GM12891 (cell line): ENCODE results near the gene NEB.

Source experiments
- PAX5 ChIP-seq: IDR thresholded peaks from 2 replicates; pipeline ENCODE4 v1.6.1; 2011; ENCODE audit warnings: low read length, moderate library complexity, mild to moderate bottlenecking; ENCODE audit not compliant: insufficient read depth, severe bottlenecking
- POLR2A ChIP-seq: IDR thresholded peaks from 2 replicates; pipeline ENCODE4 v1.6.1; 2011; ENCODE audit warnings: low read depth, low read length, control low read depth
- POLR2AphosphoS5 ChIP-seq: IDR thresholded peaks from 2 replicates; pipeline ENCODE4 v1.6.1; 2011; ENCODE audit warnings: low read depth, low read length, control low read depth
- POU2F2 ChIP-seq: IDR thresholded peaks from 2 replicates; pipeline ENCODE4 v1.6.1; 2011; ENCODE audit warnings: low read depth, mild to moderate bottlenecking, control low read depth, low read length, moderate library complexity
- SPI1 ChIP-seq: IDR thresholded peaks from 2 replicates; pipeline ENCODE4 v1.6.1; 2011; ENCODE audit warnings: low read depth, low read length, control low read depth

DNA sequence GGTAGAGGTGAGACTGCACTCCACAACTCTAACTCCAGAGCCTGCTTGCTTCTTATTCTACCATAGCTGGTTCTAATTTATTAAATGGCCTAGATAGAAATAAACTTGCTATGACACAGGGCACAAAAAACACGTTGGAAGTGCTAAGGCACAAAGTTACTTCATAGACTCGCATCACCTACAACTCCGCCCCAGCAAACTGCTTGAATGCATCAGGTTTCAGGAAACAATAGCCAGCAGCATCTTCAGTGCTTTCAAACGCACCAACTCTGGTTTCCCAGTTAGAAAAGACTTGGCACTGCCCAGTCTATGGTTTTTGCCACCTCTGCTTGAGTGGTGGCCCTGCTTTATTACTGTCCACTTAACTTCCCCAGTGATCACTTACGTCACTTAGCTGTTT is 182.0 kb downstream of the NEB start:
- TF ChIP-seq POLR2A (no peak), POU2F2 (no peak), POLR2AphosphoS5 (no peak), PAX5 (no peak), SPI1 (no peak)
